Left ventricle myocardium superior (tissue), 1 donor: Measurements from ENCODE around the gene RRAGC. TPM values are rescaled to one million over a fixed set of nuclear protein-coding genes. Genes with fewer than 3 reads are reported as not detected.

Experiments
- ATAC-seq: fragments of 200-7000 bp; cut with Tn5 transposase; one replicate; pipeline ENCODE4 v1.9.1; 2020; ENCODE audit warnings: mild to moderate bottlenecking, moderate library complexity
- DNase-seq: peaks from one replicate; pipeline ENCODE4 v3.0.0-alpha.2; 2020
- intact Hi-C: fragments of 100-400 bp; cut with micrococcal nuclease; formaldehyde crosslinking; loops from one replicate; pipeline ENCODE4 v1.11.0; 2022
- total RNA-seq: library from RNA; stranded (reverse); fragmentation: NEBNext Ultra II Directional; extraction: Animal tissue kit (Norgen Biotek cat#: 25700); gene quantifications from one replicate; pipeline ENCODE4 v1.2.1, GENCODE V29; 2021
- donor health status: DM: no; HTN: yes; CAD: no; lungs with severe emphysema.

The RRAGC gene
- total RNA-seq, 1 donor from 2014 or later, result 23.2 TPM

- intact Hi-C loops, result no loop called here
- ATAC-seq, result no peak
- no peak for DNase-seq
Measured at GRCh38 chr1:38790422-38791163, 69.0 kb downstream of the RRAGC start.

- DNase-seq (no peak), ATAC-seq (no peak)
Measured at GRCh38 chr1:38789498-38790169, 69.9 kb downstream of the RRAGC start.

GRCh38 chr1:38788341-38789336 is 70.9 kb downstream of the RRAGC start:
- ATAC-seq (no peak), DNase-seq (no peak)
- intact Hi-C loops, result no loop called here

More at GRCh38 chr1:38789498-38790169, 69.9 kb downstream of the RRAGC start:
- intact Hi-C loops, result no loop called here

Other genes starting within 250 kb of the RRAGC start
- gene MYCBP, start 13.6 kb upstream of the RRAGC start, total RNA-seq, result 16.7 TPM
- not detected for gene GJA9, start 21.8 kb upstream of the RRAGC start, total RNA-seq
- gene RHBDL2, start 82.1 kb upstream of the RRAGC start, total RNA-seq, result not detected
- gene AKIRIN1, start 131.5 kb upstream of the RRAGC start, total RNA-seq, result 66.4 TPM
- 782 TPM for gene NDUFS5, start 166.6 kb upstream of the RRAGC start, total RNA-seq